Stimulated activated CD8-positive, alpha-beta memory T cell treated with anti-CD3 and anti-CD28 coated beads, Interleukin-4, amount 100 ng/mL, for 24 hours (primary cell): ENCODE results near the gene PCED1B.

Experiments used
- DNase-seq: peaks from one replicate; pipeline ENCODE4 v3.0.0-alpha.2; 2020; ENCODE audit warnings: low read depth

Gene PCED1B

GRCh38 chr12:47234576-47235141 lies 155.2 kb downstream of the PCED1B start:
- DNase-seq: no peak

- no peak for DNase-seq
Measured at GRCh38 chr12:47235258-47236040, 156.0 kb downstream of the PCED1B start.

- DNase-seq: no peak
Measured at GRCh38 chr12:47236109-47236714, 156.8 kb downstream of the PCED1B start.

GRCh38 chr12:47237751-47238211 lies 158.4 kb downstream of the PCED1B start:
- DNase-seq: no peak

GRCh38 chr12:47238669-47239114 lies 159.3 kb downstream of the PCED1B start:
- no peak for DNase-seq

- no peak for DNase-seq
Measured at GRCh38 chr12:47242426-47242825, 163.0 kb downstream of the PCED1B start.

- DNase-seq: no peak
Measured at GRCh38 chr12:47244835-47245234, 165.4 kb downstream of the PCED1B start.

GRCh38 chr12:47245623-47246022 lies 166.2 kb downstream of the PCED1B start:
- DNase-seq: no peak

- DNase-seq: no peak
Measured at GRCh38 chr12:47247418-47247817, 168.0 kb downstream of the PCED1B start.

- no peak for DNase-seq
Measured at GRCh38 chr12:47249082-47249481, 169.7 kb downstream of the PCED1B start.

- DNase-seq: no peak
Measured at GRCh38 chr12:47249719-47250357, 170.4 kb downstream of the PCED1B start.

- no peak for DNase-seq
Measured at GRCh38 chr12:47251919-47252318, 172.5 kb downstream of the PCED1B start.

GRCh38 chr12:47264951-47265350 lies 185.5 kb downstream of the PCED1B start:
- DNase-seq: no peak

- DNase-seq: no peak
Measured at GRCh38 chr12:47265391-47265790, 186.0 kb downstream of the PCED1B start.

- DNase-seq: no peak
Measured at GRCh38 chr12:47267571-47267970, 188.2 kb downstream of the PCED1B start.

GRCh38 chr12:47268501-47269454 lies 189.4 kb downstream of the PCED1B start:
- DNase-seq: no peak

- no peak for DNase-seq
Measured at GRCh38 chr12:47269916-47270315, 190.5 kb downstream of the PCED1B start.

- no peak for DNase-seq
Measured at GRCh38 chr12:47270782-47271664, 191.6 kb downstream of the PCED1B start.

- no peak for DNase-seq
Measured at GRCh38 chr12:47271800-47272239, 192.4 kb downstream of the PCED1B start.

- DNase-seq: no peak
Measured at GRCh38 chr12:47272412-47273190, 193.2 kb downstream of the PCED1B start.
